ENCODE results near the gene DHRSX. TPM values are rescaled to one million over a fixed set of nuclear protein-coding genes. Genes with fewer than 3 reads are reported as not detected.
"Not testable (repeated sequence)": the region's sequence is repeated elsewhere in the genome, so short reads cannot be mapped to it uniquely, and the experiment has no call there.

Gene DHRSX
- total RNA-seq, 1 donor from 2014 or later: 42.2 TPM

GRCh38 chrX:2512501-2512900 is 11.7 kb upstream of the DHRSX start:
- Mint-ChIP-seq H3K9me3 (ENCODE audit: unreplicated experiment) (no peaks in the 10 kb centered on the region), H3K27me3 (ENCODE audit: unreplicated experiment) (peaks cover 41% of the 10 kb centered on the region), H3K4me1 (ENCODE audit: unreplicated experiment) (peaks cover 2% of the 10 kb centered on the region), H3K27ac (ENCODE audit: unreplicated experiment) (no peak overlapping the region), H3K36me3 (ENCODE audit: unreplicated experiment) (no peaks in the 10 kb centered on the region), H3K4me3 (ENCODE audit: unreplicated experiment) (no peak overlapping the region)
- no peak for TF ChIP-seq CTCF (IDR thresholded peaks at IDR 0.05)
- DNase-seq (ENCODE audit: extremely low spot score, unreplicated experiment): no peak

GRCh38 chrX:2511326-2511725 is 10.6 kb upstream of the DHRSX start:
- Mint-ChIP-seq H3K27me3 (ENCODE audit: unreplicated experiment) (peaks cover 33% of the 10 kb centered on the region), H3K36me3 (ENCODE audit: unreplicated experiment) (no peaks in the 10 kb centered on the region), H3K27ac (ENCODE audit: unreplicated experiment) (no peak overlapping the region), H3K4me1 (ENCODE audit: unreplicated experiment) (peaks cover 2% of the 10 kb centered on the region), H3K4me3 (ENCODE audit: unreplicated experiment) (no peak overlapping the region), H3K9me3 (ENCODE audit: unreplicated experiment) (no peaks in the 10 kb centered on the region)
- TF ChIP-seq CTCF (IDR thresholded peaks at IDR 0.05): no peak
- no peak for DNase-seq (ENCODE audit: extremely low spot score, unreplicated experiment)

- Mint-ChIP-seq H3K36me3 (ENCODE audit: unreplicated experiment) (no peaks in the 10 kb centered on the region), H3K27me3 (ENCODE audit: unreplicated experiment) (peaks cover 19% of the 10 kb centered on the region), H3K4me1 (ENCODE audit: unreplicated experiment) (peaks cover 2% of the 10 kb centered on the region), H3K4me3 (ENCODE audit: unreplicated experiment) (no peak overlapping the region), H3K27ac (ENCODE audit: unreplicated experiment) (no peak overlapping the region), H3K9me3 (ENCODE audit: unreplicated experiment) (no peaks in the 10 kb centered on the region)
- TF ChIP-seq CTCF (IDR thresholded peaks at IDR 0.05): no peak
- no peak for DNase-seq (ENCODE audit: extremely low spot score, unreplicated experiment)
Measured at GRCh38 chrX:2508648-2509335, 8.0 kb upstream of the DHRSX start.

GRCh38 chrX:2507904-2508627 is 7.3 kb upstream of the DHRSX start:
- Mint-ChIP-seq H3K4me1 (ENCODE audit: unreplicated experiment) (peaks cover 2% of the 10 kb centered on the region), H3K27ac (ENCODE audit: unreplicated experiment) (no peak overlapping the region), H3K36me3 (ENCODE audit: unreplicated experiment) (no peaks in the 10 kb centered on the region), H3K27me3 (ENCODE audit: unreplicated experiment) (peaks cover 19% of the 10 kb centered on the region), H3K9me3 (ENCODE audit: unreplicated experiment) (no peaks in the 10 kb centered on the region), H3K4me3 (ENCODE audit: unreplicated experiment) (no peak overlapping the region)
- DNase-seq (ENCODE audit: extremely low spot score, unreplicated experiment): no peak
- no peak for TF ChIP-seq CTCF (IDR thresholded peaks at IDR 0.05)

GRCh38 chrX:2507196-2507595 is 6.4 kb upstream of the DHRSX start:
- Mint-ChIP-seq H3K4me3 (ENCODE audit: unreplicated experiment) (no peak overlapping the region), H3K4me1 (ENCODE audit: unreplicated experiment) (peaks cover 2% of the 10 kb centered on the region), H3K9me3 (ENCODE audit: unreplicated experiment) (no peaks in the 10 kb centered on the region), H3K36me3 (ENCODE audit: unreplicated experiment) (no peaks in the 10 kb centered on the region), H3K27ac (ENCODE audit: unreplicated experiment) (no peak overlapping the region), H3K27me3 (ENCODE audit: unreplicated experiment) (peaks cover 18% of the 10 kb centered on the region)
- no peak for DNase-seq (ENCODE audit: extremely low spot score, unreplicated experiment)
- TF ChIP-seq CTCF (IDR thresholded peaks at IDR 0.05): no peak

GRCh38 chrX:2505341-2505740 is 4.6 kb upstream of the DHRSX start:
- H3K4me3 Mint-ChIP-seq (ENCODE audit: unreplicated experiment); H3K36me3 Mint-ChIP-seq (ENCODE audit: unreplicated experiment); DNase-seq (ENCODE audit: extremely low spot score, unreplicated experiment); H3K27me3 Mint-ChIP-seq (ENCODE audit: unreplicated experiment); H3K4me1 Mint-ChIP-seq (ENCODE audit: unreplicated experiment); H3K9me3 Mint-ChIP-seq (ENCODE audit: unreplicated experiment); H3K27ac Mint-ChIP-seq (ENCODE audit: unreplicated experiment): not testable (repeated sequence)

Measured in osteocyte (in vitro differentiated cells).